Measurements from ENCODE around the gene CDC73. TPM values are rescaled to one million over a fixed set of nuclear protein-coding genes. Genes with fewer than 3 reads are reported as not detected.
A peak's percentile ranks its signal among the peaks of the same experiment; 100 is the strongest.

CDC73 gene
- total RNA-seq, 4 donors from 2014 or later, result 26.2 to 208 (median 54.6) TPM

- TF ChIP-seq POLR2A (IDR thresholded peaks at IDR 0.05), result no peak
- TF ChIP-seq, protein P1, sequence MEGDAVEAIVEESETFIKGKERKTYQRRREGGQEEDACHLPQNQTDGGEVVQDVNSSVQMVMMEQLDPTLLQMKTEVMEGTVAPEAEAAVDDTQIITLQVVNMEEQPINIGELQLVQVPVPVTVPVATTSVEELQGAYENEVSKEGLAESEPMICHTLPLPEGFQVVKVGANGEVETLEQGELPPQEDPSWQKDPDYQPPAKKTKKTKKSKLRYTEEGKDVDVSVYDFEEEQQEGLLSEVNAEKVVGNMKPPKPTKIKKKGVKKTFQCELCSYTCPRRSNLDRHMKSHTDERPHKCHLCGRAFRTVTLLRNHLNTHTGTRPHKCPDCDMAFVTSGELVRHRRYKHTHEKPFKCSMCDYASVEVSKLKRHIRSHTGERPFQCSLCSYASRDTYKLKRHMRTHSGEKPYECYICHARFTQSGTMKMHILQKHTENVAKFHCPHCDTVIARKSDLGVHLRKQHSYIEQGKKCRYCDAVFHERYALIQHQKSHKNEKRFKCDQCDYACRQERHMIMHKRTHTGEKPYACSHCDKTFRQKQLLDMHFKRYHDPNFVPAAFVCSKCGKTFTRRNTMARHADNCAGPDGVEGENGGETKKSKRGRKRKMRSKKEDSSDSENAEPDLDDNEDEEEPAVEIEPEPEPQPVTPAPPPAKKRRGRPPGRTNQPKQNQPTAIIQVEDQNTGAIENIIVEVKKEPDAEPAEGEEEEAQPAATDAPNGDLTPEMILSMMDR (IDR thresholded peaks at IDR 0.05), result peak; percentile 70 to 86 (median 79)
- no peak for TF ChIP-seq POLR2AphosphoS5 (IDR thresholded peaks at IDR 0.05)
- no peak for TF ChIP-seq EP300 (IDR thresholded peaks at IDR 0.05; ENCODE audit: low read depth)
- Histone ChIP-seq H3K9me3 (no peaks in the 10 kb centered on the region), H3K27me3 (no peaks in the 10 kb centered on the region), H3K4me1 (peaks cover 3 to 78% (median 30%) of the 10 kb centered on the region in 4 donors), H3K27ac (peak overlapping the region in 1 of 4 donors; percentile 28), H3K36me3 (no peaks in the 10 kb centered on the region), H3K4me3 (peak overlapping the region in 1 of 4 donors; percentile 43)
- DNase-seq, result no peak
- 1 to 3% methylated on average over 2 of the region's 2 CpGs for WGBS, 2 donors (ENCODE audit: low coverage in 1 of 2)
- in situ Hi-C loops (cut with MboI; ENCODE audit: low pct_ligation_motif_present in 1 of 4, low pct_unique_long_range_greater_than_20kb in 1 of 4, low sequenced_read_pairs in 3 of 4), result loop anchor here in 2 of 4 donors (25.0 kb wide), 1 partner anchor 1104 kb away; no protein-coding TSS in a partner anchor
- intact Hi-C loops (cut with DNase I; ENCODE audit: low total_unique reads), result no loop called here
Observed at GRCh38 chr1:193183019-193183627, 61.3 kb downstream of the CDC73 start.

DNA sequence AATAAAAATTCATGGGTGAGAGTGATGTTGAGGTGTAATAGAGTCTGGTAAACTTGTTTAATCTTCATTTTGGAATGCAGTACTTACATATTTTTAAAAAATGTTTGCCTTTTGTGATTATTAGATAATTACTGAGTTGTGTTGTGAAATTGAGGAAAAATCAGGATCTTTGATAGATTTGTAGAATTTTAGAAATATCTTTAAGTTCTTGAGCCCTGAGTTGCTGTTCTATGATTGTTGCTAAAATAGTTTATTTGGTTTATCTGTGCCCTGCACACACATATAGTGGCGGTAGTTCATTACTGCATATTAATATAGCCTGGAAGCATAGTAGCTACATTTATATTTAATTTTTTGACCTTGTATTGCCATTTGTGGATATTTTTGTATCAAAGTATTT lies 62.9 kb downstream of the CDC73 start:
- peak overlapping the region in 1 of 4 donors; percentile 43 for H3K4me3 ChIP-seq
- intact Hi-C loops (cut with DNase I; ENCODE audit: low total_unique reads), result no loop called here
- DNase-seq, result no peak
- 56 to 71% methylated on average over 1 of the region's 1 CpG for WGBS, 2 donors (ENCODE audit: low coverage in 1 of 2)
- in situ Hi-C loops (cut with MboI; ENCODE audit: low pct_ligation_motif_present in 1 of 4, low pct_unique_long_range_greater_than_20kb in 1 of 4, low sequenced_read_pairs in 3 of 4), result loop anchor here in 2 of 4 donors (25.0 kb wide), 1 partner anchor 1103 kb away; no protein-coding TSS in a partner anchor
- peak overlapping the region in 1 of 4 donors; percentile 70 for H3K27ac ChIP-seq
- H3K4me1 ChIP-seq, result peaks cover 8 to 81% (median 32%) of the 10 kb centered on the region in 4 donors
- H3K9me3 ChIP-seq, result no peaks in the 10 kb centered on the region
- no peaks in the 10 kb centered on the region for H3K27me3 ChIP-seq
- TF ChIP-seq POLR2AphosphoS5 (IDR thresholded peaks at IDR 0.05), result no peak
- no peaks in the 10 kb centered on the region for H3K36me3 ChIP-seq

GRCh38 chr1:193185211-193185610 lies 63.4 kb downstream of the CDC73 start:
- 46 to 50% methylated on average over 2 of the region's 2 CpGs for WGBS, 2 donors (ENCODE audit: low coverage in 1 of 2)
- intact Hi-C loops (cut with DNase I; ENCODE audit: low total_unique reads), result no loop called here
- DNase-seq, result no peak
- in situ Hi-C loops (cut with MboI; ENCODE audit: low pct_ligation_motif_present in 1 of 4, low pct_unique_long_range_greater_than_20kb in 1 of 4, low sequenced_read_pairs in 3 of 4), result loop anchor here in 2 of 4 donors (25.0 kb wide), 1 partner anchor 1102 kb away; no protein-coding TSS in a partner anchor
- peaks cover 11 to 86% (median 34%) of the 10 kb centered on the region in 4 donors for H3K4me1 ChIP-seq
- no peaks in the 10 kb centered on the region for H3K27me3 ChIP-seq
- peak overlapping the region; percentile 67 to 77 (median 70) for H3K27ac ChIP-seq
- H3K4me3 ChIP-seq, result peak overlapping the region in 1 of 4 donors; percentile 43
- H3K9me3 ChIP-seq, result no peaks in the 10 kb centered on the region
- TF ChIP-seq POLR2A (IDR thresholded peaks at IDR 0.05), result no peak
- TF ChIP-seq POLR2AphosphoS5 (IDR thresholded peaks at IDR 0.05), result no peak
- TF ChIP-seq EP300 (IDR thresholded peaks at IDR 0.05; ENCODE audit: low read depth), result no peak
- TF ChIP-seq, protein P1 (IDR thresholded peaks at IDR 0.05), result no peak
- H3K36me3 ChIP-seq, result no peaks in the 10 kb centered on the region

DNA sequence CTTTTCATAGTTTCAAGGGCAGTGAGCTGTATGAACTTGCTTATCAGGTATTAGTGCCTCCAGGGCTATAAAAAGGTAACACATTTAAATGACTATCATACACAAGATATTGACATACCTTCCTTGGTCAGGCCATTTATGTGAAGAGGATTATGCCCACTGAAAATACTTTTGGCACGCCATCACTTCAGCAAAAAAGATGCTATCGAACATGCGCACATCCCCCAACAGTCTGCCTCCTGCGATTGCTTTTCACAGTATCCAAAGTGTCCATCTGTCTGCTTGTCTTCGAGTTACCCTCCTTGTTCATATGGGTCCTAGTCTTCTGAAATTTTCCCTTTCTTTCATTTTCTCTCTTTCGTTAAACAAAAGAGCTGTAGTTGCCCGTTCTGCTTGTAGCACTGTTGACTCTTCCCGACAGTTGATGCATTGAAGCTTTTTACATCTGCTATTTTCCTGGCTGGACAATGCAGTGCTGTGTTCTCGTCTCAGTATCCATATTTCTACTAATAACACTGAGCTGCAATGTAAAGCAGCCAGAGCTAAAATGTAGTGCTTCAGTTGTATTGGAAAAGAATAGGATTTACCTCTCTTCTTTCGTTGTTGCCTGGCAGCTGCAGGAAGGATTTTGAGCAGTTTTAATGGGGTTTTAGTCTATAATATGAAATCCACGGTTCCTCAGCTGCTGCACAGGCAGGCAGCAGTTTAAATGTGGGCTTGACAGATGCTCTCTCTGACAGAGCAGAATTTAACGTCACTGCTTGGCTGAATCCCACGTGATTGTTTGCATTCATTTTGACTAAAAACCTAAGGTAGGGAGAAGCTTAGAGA lies 64.3 kb downstream of the CDC73 start, which contains the start of gene B3GALT2:
Gene B3GALT2, minus strand, starts transcription at position 713 of the 831 bp plus-strand sequence. CDS start 5,051 bp downstream, outside the sequence.
- TF ChIP-seq POLR2A (IDR thresholded peaks at IDR 0.05), result peak; percentile 31
- TF ChIP-seq EP300 (IDR thresholded peaks at IDR 0.05; ENCODE audit: low read depth), result no peak
- Histone ChIP-seq H3K27me3 (no peaks in the 10 kb centered on the region), H3K27ac (peak within 1 kb of the TSS; percentile 67 to 77 (median 70)), H3K4me3 (peak within 1 kb of the TSS in 3 of 4 donors; percentile 16 to 43 (median 18)), H3K9me3 (no peaks in the 10 kb centered on the region), H3K4me1 (peaks cover 15 to 82% (median 37%) of the 10 kb centered on the region in 4 donors), H3K36me3 (no peaks in the 10 kb centered on the region)
- WGBS, 2 donors (ENCODE audit: low coverage in 1 of 2), result 34 to 39% methylated on average over 11 to 13 of the region's 13 CpGs
- DNase-seq, result peak; percentile 32
- in situ Hi-C loops (cut with MboI; ENCODE audit: low pct_ligation_motif_present in 1 of 4, low pct_unique_long_range_greater_than_20kb in 1 of 4, low sequenced_read_pairs in 3 of 4), result loop anchor here in 2 of 4 donors (25.0 kb wide), 1 partner anchor 1101 kb away; no protein-coding TSS in a partner anchor
- intact Hi-C loops (cut with DNase I; ENCODE audit: low total_unique reads), result no loop called here

All from transverse colon (tissue), 4 donors.